ENCODE results near the gene CHCHD3. TPM values are rescaled to one million over a fixed set of nuclear protein-coding genes. Genes with fewer than 3 reads are reported as not detected.

The CHCHD3 gene
- total and polyA plus RNA-seq, 2 of the 4 experiments (the other 2 are of a cell fraction) = 56.9 to 141 TPM

GRCh38 chr7:132782777-132783640 lies 298.9 kb downstream of the CHCHD3 start:
- ChIA-PET CTCF (no interaction called here), POLR2A (ENCODE audit: unreplicated experiment) (interaction anchor here (0.6 kb wide), 1 partner anchor 1984 kb away, joined by 3 read pairs; no protein-coding TSS in a partner anchor)
- Histone ChIP-seq H2BK5ac (ENCODE audit: low read depth, low read length, poor library complexity, severe bottlenecking) (no peak overlapping the region), H4K20me1 (ENCODE audit: insufficient read depth, low read length) (no peaks in the 10 kb centered on the region), H3K9ac (ENCODE audit: low read depth, low read length) (no peak overlapping the region), H3K27me3 (ENCODE audit: control insufficient read depth, insufficient read depth, low read length) (no peaks in the 10 kb centered on the region), H4K8ac (ENCODE audit: low read depth in 2 of 2, low read length in 2 of 2) (no peak overlapping the region), H2BK20ac (ENCODE audit: low read depth, low read length) (no peak overlapping the region), H2BK120ac (ENCODE audit: low read depth, low read length) (no peak overlapping the region), H2AK5ac (ENCODE audit: low read depth, low read length) (no peak overlapping the region), H3K23ac (ENCODE audit: low read depth, low read length) (no peak overlapping the region), H3K79me1 (ENCODE audit: low read depth in 1 of 2, low read length in 2 of 2) (no peaks in the 10 kb centered on the region), H3K56ac (ENCODE audit: extremely low read depth, insufficient read depth, low read length) (no peak overlapping the region), H3K27ac (ENCODE audit: insufficient read depth, low read length) (no peak overlapping the region), H2AFZ (replicated peaks; ENCODE audit: low read length, poor library complexity) (no peak overlapping the region), H3K14ac (replicated peaks; ENCODE audit: low read depth, low read length) (no peak overlapping the region), H4K5ac (ENCODE audit: low read depth, low read length) (no peak overlapping the region), H3K4me2 (ENCODE audit: low read depth, low read length) (no peak overlapping the region), H4K91ac (ENCODE audit: insufficient read depth, low read depth, low read length) (no peak overlapping the region), H3K9me3 (ENCODE audit: control insufficient read depth, insufficient read depth, low read length) (no peaks in the 10 kb centered on the region), H3K36me3 (ENCODE audit: control insufficient read depth, insufficient read depth, low read length) (no peaks in the 10 kb centered on the region), H3K4ac (ENCODE audit: low read depth, low read length) (no peak overlapping the region), H3K4me1 (ENCODE audit: control insufficient read depth, insufficient read depth, low read length) (peaks cover 8% of the 10 kb centered on the region), H3K18ac (ENCODE audit: low read depth, low read length) (no peak overlapping the region), H2BK15ac (ENCODE audit: low read depth, low read length) (no peak overlapping the region), H3K4me3 (ENCODE audit: insufficient read depth, low read depth, low read length) (no peak overlapping the region), H3K9me1 (ENCODE audit: insufficient read depth, low read length) (peaks cover 9% of the 10 kb centered on the region; the same call in 1 of the 2 replicates), H2AK9ac (replicated peaks; ENCODE audit: low read depth, low read length, poor library complexity) (no peak overlapping the region)
- intact Hi-C loops (cut with micrococcal nuclease) = no loop called here
- in situ Hi-C loops (cut with MboI; ENCODE audit: low sequenced_read_pairs) = no loop called here
- peak; percentile 84 for DNase-seq
- dilution Hi-C loops (cut with HindIII; ENCODE audit: low sequenced_read_pairs, unreplicated experiment) = no loop called here
- no peak for TF ChIP-seq CTCF (conservative IDR thresholded peaks at IDR 0.05; ENCODE audit: low read depth, low read length)
- TF ChIP-seq USF2 (IDR thresholded peaks at IDR 0.05; ENCODE audit: low read depth, low read length) = peak; percentile 26; the same call in 1 of the 2 replicates
- no TSS peak for BruUV-seq (replicated peaks)
- no CpG with 5 or more reads among the region's 11 CpGs for WGBS, 2 experiments (ENCODE audit: extremely low coverage in 2 of 2, insufficient read length in 1 of 2)
- ATAC-seq (ENCODE audit: low read depth) = peak; percentile 62
